Testis (tissue), 2 donors: Measurements from ENCODE around the gene TEAD1.

Experiments used
- POLR2A ChIP-seq: fragments of 450-650 bp; IDR thresholded peaks from one replicate; pipeline ENCODE4 v1.6.1; 2017; ENCODE audit warnings: antibody characterized with exemption, mild to moderate bottlenecking, moderate library complexity
- TF ChIP-seq, protein P1 (sequence below), 3 experiments: fragments of 450-650 bp in 2 of 3; fragments of 200-600 bp in 1 of 3; sonication (generic) in 1 of 3; IDR thresholded peaks; one replicate each; pipeline ENCODE4 v1.5.1; 2016 to 2019; ENCODE audit warnings: antibody characterized with exemption in 3 of 3, mild to moderate bottlenecking in 2 of 3, moderate library complexity in 1 of 3

DNA sequence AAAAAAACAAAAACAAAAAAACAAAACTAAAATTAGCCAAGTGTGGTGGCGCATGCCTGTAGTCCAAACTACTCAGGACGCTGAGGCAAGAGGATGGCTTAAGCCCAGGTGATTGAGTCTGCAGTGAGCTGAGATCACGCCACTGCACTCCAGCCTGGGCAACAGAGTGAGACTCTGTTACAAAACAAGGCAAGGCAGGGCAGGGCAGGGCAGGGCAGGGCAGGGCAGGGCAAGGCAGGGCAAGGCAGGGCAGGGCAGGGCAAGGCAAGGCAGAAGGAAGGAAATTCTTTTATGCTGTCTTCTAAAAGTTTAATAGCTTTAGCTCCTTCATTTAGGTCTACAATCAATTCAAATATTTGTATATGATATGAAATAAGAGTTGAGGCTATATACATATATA, 284.8 kb downstream of the TEAD1 start:
- no peak for TF ChIP-seq POLR2A
- TF ChIP-seq, protein P1, sequence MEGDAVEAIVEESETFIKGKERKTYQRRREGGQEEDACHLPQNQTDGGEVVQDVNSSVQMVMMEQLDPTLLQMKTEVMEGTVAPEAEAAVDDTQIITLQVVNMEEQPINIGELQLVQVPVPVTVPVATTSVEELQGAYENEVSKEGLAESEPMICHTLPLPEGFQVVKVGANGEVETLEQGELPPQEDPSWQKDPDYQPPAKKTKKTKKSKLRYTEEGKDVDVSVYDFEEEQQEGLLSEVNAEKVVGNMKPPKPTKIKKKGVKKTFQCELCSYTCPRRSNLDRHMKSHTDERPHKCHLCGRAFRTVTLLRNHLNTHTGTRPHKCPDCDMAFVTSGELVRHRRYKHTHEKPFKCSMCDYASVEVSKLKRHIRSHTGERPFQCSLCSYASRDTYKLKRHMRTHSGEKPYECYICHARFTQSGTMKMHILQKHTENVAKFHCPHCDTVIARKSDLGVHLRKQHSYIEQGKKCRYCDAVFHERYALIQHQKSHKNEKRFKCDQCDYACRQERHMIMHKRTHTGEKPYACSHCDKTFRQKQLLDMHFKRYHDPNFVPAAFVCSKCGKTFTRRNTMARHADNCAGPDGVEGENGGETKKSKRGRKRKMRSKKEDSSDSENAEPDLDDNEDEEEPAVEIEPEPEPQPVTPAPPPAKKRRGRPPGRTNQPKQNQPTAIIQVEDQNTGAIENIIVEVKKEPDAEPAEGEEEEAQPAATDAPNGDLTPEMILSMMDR (IDR thresholded peaks at IDR 0.05) = no peak
